GM12873 (cell line): Measurements from ENCODE around the gene SPATC1L.

Source experiments
- CTCF ChIP-seq: IDR thresholded peaks from 2 replicates; pipeline ENCODE4 v1.5.1; 2012; ENCODE audit warnings: low read depth, mild to moderate bottlenecking, moderate library complexity, low read length, control low read depth; ENCODE audit not compliant: insufficient read depth; ENCODE audit errors: missing control alignments

SPATC1L gene

DNA sequence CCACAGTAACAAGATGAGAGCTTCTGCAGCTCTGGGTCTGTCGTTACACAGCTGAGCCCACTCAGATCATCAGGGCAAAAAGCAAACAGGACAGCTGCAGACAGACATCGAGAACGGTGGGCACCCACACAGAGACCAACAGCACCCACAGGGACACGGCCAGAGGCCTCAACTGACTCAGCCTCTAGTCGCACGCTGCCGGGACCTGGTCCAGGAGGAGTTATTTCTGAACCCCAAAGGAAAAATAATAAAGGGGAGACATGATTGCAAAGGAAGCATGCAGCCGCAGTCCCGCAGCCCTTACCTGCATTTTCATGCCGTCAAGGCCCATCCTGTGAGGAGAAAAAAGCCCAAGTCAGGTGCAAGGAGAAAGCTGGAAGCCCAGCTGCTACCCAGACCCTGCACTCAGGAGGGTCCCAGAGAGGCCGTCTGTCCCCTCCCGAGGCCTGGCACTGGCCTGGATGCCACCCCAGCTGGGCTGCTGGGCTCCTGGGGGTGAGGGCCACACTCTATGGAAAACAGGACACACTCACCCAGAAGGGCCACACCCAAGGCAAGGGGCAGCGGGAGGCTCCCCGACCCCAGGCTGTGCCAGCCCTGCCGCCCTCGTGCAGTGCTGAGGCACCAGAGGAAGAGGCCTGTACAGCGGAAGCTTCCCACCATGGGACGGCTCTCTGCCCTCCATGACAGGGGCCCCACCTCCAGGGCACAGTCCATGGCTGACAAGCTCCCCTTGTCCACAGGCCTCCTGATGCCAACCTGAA is 28.6 kb upstream of the SPATC1L start:
- no peak for TF ChIP-seq CTCF

- no peak for TF ChIP-seq CTCF
Observed at GRCh38 chr21:46211786-46212720, 27.8 kb upstream of the SPATC1L start.

GRCh38 chr21:46211376-46211775 is 27.1 kb upstream of the SPATC1L start:
- no peak for TF ChIP-seq CTCF

DNA sequence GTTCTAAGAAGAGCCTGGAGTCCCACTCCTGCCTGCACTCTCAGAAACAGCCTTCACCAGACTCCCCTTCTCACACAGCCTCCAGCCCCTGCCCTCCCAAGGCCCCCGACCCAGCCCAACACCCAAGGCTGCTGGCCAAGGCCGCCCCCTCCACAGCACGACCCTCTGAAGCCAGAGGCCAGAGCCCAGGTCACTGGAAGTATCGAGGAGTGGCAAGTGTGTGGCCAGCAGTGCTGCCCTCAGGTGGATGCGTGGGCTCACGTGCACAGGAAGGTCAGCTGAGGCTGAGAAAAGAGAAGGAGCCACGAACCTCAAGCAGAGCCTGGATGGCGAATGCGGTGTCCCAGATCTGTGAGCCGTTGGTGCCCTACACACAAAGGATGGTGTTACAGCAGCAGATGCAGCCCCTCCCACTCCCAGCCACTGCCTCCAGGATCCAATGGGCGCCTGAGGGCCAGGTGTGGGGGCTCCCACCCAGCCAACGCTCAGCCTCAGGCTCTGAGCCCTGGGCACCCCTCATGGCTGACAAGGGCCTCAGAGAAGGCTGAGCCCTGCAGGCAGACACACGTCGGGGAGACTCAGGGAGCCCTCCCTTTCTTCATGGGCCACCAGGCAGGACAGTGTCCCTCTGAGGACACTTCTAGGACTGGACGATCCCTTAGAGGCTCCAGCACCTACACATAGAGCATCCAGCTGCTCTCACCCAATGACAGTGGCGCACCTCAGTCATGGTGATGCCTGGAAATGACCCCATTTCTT is 26.3 kb upstream of the SPATC1L start:
- peak; percentile 5 for TF ChIP-seq CTCF

DNA sequence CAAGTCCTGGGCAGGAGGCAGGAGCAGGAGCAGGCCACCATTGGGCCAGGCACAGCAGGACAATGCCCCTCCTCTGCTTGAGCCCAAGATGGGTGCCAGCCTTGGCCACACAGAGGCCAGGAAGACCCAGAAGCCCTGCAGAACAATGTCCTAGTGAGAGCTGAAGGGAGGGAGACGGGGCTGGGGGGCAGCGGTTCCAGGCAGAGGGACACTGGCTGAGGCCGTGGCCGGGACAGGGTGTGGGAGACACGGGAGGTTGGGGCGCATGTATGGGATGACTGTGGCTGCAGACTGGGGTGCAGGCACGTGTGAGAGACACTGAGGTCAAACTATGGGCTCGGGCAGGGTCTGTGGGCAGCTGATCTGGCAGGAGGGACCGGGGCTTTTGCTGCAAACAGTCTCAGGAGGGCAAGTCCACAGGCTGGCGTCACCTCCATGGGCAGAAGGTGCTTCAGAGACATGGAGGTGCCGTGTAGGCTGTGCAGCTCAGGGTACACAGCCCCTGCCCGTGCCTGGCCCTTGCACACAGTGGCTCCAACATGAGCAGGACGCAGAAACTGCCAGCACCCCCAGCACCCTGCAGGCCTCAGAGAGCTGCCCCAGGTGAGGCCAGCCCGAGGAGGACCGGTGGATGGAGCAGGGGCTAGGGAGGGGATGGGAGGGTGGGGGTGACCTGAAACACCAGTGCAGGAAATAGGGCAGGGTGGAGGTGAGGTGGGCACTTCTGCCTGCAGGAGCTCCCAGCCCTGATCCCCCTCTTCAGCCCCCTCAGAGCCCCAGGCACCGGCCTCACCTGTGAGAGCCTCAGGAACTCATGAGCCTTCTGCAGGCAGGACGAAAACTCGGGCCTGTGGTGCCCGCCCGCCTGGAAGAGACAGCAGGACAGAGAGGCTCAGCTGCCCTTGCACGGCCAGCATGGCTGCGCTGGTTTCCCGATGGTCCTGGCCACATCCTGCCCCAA is 24.8 kb upstream of the SPATC1L start:
- TF ChIP-seq CTCF, result no peak

- no peak for TF ChIP-seq CTCF
Observed at GRCh38 chr21:46207920-46208591, 23.8 kb upstream of the SPATC1L start.
